NCI-H146 treated with DMSO at 0.1 percent for 48 hours (cell line): ENCODE measurements around the gene SCTR.

ENCODE experiments used
- DNase-seq: peaks from one replicate; lab custom pipeline; 2025; ENCODE audit not compliant: unreplicated experiment; lab: John Stamatoyannopoulos, UW

Gene SCTR

DNA sequence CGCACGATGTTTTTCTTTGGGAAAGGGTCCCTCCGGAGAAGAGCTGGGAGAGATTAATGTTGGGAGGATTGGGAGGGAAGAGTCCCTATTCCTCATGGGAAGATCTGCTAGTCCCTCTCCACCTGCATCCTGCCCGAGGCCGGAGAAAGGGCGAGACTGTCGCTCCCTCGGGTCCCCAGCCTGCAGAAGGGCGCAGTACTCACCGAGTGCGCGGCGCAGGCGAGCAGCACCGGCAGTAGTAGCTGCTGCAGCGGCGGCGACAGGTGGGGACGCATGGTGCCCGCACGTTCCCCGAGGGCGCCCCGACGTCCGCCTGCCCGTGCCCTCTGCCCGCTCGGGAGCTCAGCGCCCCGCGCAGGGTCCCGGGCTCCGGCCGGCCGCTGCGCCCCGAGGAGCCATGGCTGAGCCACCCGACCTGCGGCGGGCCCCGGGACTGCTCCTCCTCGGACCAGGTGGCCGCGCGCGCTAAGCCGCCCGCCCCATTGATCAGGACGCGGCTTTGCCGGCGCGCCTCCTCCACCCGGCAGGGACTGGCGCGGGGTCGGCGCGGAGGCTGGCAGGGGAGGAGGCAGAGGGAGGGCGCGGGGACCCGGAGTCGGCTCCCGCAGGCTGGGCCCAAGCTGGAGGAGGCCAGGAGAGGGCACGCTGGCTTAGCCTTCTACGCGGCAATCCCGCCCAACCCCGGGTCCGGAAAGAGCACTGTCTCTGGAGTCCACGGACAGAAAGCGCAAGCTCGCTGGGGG, at the start of gene SCTR:
Gene SCTR (minus strand): TSS at position 532 of the 743 bp plus-strand sequence. CDS start 257 bp downstream, at position 275.
- no peak for DNase-seq

DNA sequence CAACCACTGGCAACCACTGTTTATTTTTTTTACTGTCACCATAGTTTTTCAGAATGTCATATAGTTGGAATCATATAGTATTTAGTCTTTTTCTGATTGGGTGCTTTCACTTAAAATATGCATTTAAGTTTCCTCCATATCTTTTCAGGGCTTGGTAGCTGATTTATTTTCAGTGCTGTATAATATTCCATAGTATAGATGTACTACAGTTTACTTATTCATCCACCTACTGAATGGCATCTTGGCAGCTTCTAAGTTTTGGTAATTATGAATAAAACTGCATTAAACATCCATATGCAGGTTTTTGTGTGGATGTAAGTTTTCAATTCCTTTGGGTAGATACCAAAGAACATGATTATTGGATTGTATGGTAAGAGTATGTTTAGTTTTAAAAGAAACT, 43.0 kb upstream of the SCTR start:
- no peak for DNase-seq

DNA sequence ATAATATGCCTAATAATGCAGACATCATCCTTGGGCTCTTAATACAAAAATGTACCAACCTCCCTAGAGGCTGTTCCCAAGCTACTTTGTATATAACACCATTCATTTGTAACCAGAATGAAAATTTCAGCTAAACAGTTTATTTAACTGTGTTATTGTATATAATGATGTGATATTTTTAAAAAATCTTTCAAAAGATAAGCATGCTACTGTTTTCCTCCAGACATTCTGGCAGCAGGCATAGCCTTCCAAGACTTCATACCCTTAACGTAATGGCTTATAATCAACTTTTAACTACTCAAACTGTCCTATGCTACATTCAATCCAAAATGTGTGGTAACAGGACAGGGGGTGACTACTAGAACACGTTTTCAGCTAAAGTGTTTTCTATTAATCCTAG, 41.2 kb upstream of the SCTR start:
- DNase-seq = no peak

DNA sequence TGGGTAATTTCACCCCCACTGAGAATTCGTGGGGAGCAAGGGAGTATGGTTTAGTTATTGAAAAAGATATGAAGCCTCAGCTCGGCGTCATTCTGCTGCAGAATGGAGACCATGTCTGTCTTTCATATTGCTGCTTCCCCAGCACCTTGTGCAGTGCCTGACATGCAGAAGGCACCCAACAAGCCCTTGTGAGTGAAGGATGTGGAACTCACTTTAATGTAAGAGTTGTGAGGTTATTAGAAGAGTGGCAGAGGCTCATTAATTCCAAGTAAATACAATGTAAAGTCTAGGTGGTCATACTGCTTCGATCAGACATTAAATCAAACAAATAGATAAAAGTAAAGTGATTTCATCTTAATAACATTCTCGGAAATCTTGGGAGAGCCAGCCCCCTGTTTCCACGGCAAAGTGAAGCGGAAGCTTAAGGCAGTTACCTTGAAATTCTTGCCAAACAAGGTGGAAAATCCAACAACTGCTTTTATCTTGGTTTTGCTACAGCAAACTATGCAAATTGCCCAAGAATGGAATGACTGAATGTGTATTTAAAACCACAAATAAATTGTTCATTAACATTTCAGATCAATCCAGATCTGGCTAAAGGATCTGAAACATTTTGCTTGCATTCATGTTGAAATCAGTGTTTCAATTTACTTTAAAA, 29.5 kb upstream of the SCTR start:
- no peak for DNase-seq

DNA sequence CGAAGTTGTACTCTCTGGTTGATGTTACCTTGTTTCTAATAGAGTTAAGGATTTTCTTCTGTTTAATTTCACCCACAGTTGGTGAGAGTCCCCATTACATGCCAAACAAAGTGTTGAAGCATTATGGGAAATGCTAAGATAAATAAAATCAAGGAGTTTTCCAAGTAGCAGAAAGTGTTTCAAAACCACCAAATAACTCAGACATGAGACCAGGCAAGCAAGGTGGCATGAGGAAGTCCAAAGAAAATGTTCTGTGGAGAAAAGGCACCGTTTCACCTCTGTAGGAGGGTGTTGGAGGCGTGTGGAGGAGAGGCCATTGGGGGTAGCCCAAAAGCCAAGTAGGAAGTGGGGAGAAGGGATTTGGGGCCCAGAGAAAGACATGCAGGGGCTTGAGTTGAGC, 28.6 kb upstream of the SCTR start:
- no peak for DNase-seq

DNA sequence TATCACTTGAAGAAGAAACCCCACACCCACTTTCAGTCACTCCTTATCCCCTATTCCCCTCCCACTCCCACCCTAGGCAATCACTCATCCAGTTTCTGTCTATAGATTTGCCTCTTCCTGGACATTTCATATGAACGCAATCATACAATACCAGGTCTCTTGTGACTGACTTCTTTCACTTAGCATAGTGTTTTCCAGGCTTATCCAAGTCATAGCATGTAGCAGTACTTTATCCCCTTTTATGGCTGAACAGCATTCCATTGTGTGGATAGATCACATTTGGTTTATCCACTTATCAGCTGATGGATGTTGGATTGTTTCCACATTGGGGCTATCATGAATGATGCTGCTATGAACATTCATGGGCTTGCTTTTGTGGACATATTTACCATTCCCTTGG, 26.6 kb upstream of the SCTR start:
- DNase-seq = no peak

DNA sequence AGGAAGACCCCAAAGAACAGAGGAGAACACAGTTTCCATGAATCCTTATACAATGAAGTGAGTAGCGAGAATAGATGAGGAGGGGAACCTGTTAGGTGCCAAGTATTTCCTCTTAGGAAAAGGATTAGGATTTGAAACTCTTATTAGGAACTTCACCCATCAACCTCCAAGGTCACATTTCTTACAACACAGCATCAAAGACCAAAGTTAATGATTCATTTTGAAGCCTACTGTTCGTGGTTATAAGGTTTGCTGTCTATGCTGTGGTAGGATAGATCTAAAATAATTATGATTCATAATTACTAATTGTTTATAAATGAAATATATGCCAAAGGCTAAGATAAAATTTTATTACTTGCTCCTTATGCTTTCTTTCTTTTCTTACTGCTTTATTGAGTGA, 26.1 kb upstream of the SCTR start:
- DNase-seq = no peak

DNA sequence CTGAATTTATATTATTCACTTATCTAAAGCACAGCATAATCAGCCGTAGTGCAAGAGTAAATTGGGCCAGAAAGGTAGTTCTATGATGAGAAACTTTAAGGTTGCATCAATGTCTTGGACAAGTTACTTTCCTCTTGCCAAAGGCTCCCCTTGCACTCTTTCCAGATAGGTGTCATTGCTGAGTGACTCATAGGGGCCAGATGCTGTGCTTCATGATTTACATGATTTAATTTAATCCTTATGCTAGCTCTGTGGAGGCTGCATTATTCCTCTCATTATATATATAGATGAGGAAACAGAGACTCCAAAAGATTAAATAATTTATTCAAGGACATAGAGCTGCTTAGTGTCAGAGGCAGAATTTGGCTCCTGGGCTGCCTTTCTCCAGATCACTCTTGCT, 25.0 kb upstream of the SCTR start:
- DNase-seq = no peak

DNA sequence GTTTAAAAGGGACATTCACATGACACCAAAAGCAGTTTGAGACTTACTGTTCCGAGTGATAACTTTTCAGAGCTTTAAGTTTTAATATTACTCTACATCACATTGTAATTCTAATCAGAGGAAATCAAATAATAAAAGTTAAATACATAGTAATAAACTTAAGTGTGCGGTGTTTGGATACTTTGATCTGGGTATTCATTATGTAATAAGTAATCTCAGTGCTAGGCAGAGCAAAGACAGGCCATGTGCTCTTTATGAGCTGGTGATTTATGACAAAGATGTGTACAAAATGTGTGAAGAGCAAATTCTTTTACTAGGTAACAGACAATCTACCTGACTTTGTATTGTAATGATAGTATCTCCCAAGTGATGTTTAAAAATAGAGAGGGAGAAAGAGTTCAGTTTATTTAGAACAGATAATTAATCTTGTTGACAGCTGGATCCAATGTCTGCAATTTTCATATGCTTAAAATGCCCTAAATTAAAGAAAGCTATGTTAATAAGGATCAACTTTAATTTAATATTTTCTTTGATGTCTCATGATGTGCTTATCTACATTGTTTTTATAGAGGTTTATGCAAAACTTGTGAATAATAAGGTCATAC, 24.3 kb upstream of the SCTR start:
- DNase-seq = no peak

DNA sequence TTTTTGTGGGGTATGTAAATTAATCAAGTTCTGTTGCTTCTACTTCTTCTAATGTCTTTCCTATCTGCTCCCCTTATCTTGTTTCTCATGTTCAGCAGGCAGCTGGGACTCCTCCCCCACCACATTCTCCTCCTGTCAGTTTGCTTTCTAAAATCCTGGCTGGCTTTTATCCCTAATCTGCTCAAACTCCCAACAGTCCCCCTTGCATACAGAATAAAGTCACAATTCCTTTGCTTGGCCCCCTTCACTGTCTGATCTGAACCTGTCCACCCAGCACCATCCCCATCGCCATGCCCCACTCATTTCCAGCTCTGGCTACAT, 22.1 kb upstream of the SCTR start:
- no peak for DNase-seq

DNA sequence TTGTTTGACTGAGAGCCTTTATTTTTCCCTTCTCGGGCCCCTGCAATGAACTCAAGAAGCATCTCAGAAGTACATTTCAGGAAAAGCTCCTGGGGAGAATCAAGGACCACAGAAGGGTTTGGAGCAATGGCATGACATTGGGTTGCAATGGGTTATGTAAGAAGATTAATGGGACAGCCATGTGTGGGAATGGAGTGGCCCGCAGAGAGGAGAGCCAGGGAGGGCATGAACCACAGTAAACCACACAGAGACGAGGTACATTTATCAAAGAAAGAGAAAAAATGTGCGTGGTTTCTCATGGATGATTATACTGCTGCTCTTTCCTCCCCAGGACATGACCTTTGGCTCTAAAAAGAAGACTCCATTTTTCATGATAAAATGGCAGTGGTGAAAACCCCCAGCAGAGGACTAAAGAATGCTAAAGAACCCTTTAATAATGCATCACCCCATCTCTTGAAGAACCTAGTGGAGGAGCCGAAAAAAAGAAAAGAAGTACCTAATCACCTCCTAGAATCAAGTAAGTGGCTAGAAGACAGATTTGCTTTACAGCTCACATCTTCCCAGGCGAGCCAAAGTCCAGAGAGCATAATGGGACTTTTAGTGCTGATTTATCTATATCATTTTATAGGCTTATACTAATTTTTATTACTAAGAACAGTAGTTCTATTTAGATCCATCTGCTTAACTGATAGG, 21.6 kb upstream of the SCTR start:
- no peak for DNase-seq

DNA sequence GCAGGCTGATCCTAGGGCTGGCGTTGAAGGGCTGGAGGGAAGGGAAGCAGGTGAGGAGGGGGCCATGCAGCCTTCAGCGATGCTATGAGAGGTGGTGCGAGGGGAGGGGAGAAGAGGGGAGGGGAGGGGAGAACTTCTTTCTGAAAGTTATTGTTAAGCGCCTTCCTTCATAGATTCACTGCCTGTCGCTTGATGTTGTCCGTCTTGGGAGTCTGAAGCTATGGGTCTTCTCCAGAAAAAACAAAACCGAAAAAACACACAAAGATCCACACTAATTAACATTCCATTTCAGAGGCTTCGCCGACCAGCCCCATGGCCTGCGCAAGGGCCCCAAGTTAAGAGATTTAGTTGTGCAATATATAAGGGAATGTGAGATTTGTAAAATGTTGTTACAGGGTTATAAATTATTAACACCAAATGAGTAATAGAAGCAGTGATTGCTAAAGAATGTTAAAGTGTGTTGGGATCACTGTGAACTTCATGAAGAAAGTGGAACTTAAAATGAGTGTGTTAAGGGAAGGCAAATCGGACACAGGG, 20.7 kb upstream of the SCTR start:
- no peak for DNase-seq

DNA sequence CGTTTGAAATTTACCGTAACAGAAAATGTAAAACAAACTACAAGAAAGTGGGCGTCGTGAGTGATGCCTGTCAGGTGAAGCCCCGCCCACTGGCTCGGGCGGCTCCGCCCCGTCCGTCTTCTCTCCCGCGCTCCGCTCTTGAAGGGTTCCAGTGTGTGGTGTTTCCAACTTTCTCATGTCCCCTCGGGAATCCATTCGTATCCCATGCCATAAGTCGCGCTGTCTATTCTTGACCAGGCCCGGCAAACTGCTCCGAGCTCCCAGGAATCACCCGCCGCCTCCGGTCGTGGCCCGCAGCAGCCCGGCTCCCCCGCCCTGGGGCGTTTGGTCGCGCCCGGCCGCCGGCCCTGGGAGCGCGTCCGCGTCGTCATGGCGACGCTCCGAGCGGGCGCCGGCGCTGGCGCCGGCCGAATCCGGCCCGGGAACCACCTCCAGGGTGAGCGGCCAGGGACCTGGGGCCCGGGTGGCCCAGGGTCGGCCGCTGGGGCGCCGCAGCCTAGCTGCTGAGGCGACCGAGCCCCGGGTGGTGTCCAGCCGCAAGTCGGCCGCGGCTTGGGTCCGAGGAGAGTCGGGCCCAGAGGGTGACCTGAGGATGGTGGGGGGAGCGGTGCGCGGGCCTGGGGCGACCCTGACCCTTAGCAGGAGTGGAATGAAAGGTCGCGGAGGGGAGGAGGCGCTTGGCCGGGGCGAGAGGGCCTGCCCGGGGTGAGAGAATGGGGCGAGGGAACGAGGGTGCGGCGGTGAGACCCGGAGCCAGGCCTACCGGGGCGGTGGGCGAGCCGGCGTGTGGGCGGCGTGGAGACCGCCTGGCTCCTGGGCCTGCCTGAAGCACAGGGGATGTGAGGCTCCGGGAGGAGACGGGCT, 20.0 kb upstream of the SCTR start, which contains the start of gene CFAP221:
Gene CFAP221 (plus strand): TSS at position 375 of the 864 bp plus-strand sequence. CDS start 1,683 bp downstream, outside the sequence.
- peak; percentile 31 for DNase-seq

DNA sequence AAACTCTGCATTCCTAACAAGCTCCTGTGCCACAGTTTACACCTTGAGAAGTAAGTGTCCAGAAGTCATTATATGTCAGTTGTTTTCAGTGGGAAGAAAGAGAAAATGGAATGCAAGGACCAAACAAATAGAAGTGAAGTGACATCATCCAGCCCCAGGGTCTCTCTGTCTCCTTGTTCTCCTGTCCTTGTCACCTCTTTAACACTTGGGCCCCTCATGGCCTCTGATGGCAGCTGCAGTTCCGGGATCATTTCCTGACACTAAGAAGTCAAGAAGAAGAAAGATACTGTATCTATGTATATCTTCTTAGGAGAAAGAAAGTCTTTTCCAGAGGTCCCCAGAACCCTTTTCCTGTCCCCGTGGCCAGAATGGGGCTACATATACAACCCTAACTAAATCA, 17.2 kb upstream of the SCTR start:
- DNase-seq = no peak

DNA sequence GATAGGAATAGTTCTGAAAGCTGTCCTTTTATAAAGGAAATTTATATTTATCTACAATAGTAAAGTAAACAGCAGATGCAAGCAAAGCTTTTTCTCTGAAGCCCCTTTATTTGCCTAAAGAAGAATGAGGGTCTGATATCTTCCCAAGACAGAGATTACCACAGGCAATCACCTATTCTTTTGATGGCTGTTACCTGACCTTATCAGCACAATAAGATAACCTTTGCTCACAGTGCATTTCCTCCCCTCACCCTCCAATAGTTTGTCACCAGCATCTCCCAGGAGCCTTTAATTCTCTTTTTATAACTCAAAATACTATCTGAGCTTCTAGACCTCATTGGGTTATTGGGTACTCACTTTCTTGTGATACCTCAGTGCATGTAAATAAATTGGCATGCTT, 13.5 kb upstream of the SCTR start:
- DNase-seq = no peak

DNA sequence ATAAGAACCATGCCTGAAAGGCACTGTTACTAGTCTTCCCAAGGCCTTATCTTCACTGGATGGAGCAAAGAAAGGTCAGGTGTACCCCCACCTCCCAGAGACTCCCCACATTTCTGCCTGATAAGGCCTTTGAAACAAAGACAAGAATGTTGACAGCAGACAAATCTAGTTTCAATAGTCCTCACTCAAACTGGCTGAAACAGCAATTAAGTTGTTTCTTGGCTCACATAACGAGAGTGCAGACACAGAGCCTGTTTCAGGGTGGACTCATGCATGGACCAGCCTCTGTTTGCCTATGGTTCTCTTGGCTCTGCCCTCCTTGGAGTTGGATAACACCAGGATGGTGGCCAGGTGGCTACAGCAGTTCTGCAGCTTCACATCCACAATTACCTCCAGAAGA, 12.4 kb upstream of the SCTR start:
- no peak for DNase-seq

DNA sequence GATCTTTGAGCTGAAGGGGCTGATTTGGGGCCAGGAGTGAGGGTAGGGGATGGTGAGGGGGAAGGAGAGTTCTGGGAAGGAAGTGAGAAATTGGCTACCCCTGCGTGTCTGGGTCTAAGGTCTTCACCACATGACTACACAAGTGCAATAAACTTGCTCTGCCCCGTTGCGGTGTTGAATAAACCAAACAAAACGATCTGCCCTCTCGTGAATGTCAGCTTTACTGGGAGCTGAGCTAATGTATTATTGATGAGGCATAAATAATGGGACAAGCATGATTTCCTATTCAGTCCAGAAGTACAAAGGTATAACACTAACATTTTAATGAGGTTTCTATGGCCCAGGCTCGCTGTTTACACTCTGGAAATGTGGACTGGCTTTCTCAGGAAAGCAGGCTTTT, 11.9 kb upstream of the SCTR start:
- no peak for DNase-seq

DNA sequence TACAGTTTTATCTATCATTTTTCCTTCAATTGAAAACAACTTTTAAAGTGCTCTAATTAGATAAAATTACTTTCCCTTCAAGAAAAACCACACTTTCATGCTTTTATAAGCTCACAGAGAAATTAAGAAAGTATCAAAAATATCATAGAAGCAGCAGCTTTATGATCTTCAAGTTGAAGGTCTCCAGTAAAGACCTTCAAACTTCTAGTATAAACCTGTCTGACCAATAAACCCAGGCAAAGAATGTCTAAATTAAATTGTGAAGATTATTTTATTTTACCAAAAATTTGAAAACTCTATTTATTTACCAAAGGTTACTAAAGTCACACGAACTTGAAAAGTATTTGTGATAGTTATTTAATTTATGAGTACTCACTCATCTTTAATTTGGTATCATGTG, 9.3 kb upstream of the SCTR start:
- DNase-seq = no peak

DNA sequence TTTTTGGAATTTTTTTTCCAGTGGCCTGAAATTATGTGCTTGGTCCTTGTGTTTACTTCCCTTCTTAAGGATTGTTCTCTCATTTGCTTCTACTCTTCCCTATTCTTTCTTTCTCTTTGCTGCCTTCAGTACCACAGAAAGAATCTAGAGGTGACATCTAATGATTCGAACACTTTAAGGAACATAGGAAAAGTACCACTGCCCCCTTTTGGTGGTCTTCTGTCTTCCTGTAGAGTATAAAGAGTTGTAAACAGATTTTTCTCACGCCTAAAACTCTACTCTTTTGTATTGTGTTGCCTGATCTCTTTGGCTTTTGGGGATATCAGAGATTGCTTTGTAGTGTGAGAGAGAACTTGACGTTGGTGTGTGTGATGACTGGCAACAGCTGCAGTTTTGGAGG, 7.0 kb upstream of the SCTR start:
- DNase-seq = no peak

DNA sequence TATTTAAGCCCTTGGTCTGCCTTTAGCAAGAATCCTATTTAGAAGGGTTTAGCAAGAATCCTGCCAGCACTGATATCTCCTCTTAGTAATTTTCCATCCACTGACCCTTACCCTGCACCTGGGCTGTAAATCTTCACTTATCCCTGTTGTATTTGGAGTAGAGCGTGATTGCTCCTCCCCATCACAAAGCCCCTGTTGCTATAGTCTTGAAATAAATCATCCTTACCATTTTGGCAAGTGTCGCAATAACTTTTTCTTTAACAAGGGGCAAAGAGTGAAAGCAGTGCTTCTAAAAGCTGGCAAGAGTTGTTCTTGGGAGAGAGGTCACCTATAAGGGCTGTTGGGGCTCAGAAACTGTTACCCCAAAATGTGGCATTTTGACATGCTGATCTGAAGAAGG, 3.7 kb upstream of the SCTR start:
- DNase-seq = no peak

DNA sequence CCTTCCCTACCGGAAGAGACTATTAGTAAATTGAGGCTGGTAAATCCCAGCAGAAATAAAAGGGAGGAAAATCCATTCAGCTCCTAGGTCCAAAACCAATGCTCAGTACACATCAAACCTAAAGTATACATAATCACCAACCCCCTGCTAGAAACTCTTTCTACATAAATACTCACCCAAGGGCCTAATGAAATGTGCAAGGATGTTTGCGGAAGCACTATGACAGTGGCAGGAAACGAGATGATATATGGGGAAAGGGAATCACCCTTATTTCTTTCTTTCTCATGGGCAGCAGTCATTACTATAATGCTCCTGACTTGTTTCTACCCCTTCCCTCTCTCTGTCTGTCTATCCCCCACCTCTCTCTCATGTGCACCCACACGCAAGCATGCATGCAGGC, 1.3 kb upstream of the SCTR start:
- no peak for DNase-seq
